ENCODE measurements around the gene SHISA8.

The SHISA8 gene

GRCh38 chr22:41916745-41917358 is 2.0 kb upstream of the SHISA8 start:
- Histone ChIP-seq H3K27ac (no peak overlapping the region), H3K4me3 (no peak overlapping the region)

- no peak overlapping the region for H3K27ac ChIP-seq
- no peak overlapping the region for H3K4me3 ChIP-seq
Measured at GRCh38 chr22:41915786-41916493, 1.1 kb upstream of the SHISA8 start.

GRCh38 chr22:41914611-41915034 is 251 bp downstream of the SHISA8 start:
- H3K4me3 ChIP-seq: peak overlapping the region in 6 of 7 experiments; percentile 21 to 43 (median 31)

GRCh38 chr22:41913842-41914534 is 886 bp downstream of the SHISA8 start:
- H3K27ac ChIP-seq: no peak overlapping the region
- peak overlapping the region in 1 of 7 experiments; percentile 41 for H3K4me3 ChIP-seq

More at GRCh38 chr22:41914611-41915034, 251 bp downstream of the SHISA8 start:
- H3K27ac ChIP-seq: no peak overlapping the region

GRCh38 chr22:41913040-41913719 is 1.7 kb downstream of the SHISA8 start:
- Histone ChIP-seq H3K4me3 (no peak overlapping the region), H3K27ac (no peak overlapping the region)

GRCh38 chr22:41912338-41913039 is 2.4 kb downstream of the SHISA8 start:
- H3K27ac ChIP-seq: no peak overlapping the region
- H3K4me3 ChIP-seq: no peak overlapping the region

- Histone ChIP-seq H3K27ac (no peak overlapping the region), H3K4me3 (peak overlapping the region in 3 of 7 experiments; percentile 20 to 37 (median 27))
Measured at GRCh38 chr22:41911001-41911611, 3.8 kb downstream of the SHISA8 start.

GRCh38 chr22:41910050-41911000 is 4.5 kb downstream of the SHISA8 start:
- Histone ChIP-seq H3K27ac (no peak overlapping the region), H3K4me3 (peak overlapping the region in 5 of 7 experiments; percentile 5 to 37 (median 20))

GRCh38 chr22:41909310-41910049 is 5.4 kb downstream of the SHISA8 start:
- Histone ChIP-seq H3K4me3 (peak overlapping the region in 2 of 7 experiments; percentile 27 to 37), H3K27ac (no peak overlapping the region)

GRCh38 chr22:41908411-41909309 is 6.2 kb downstream of the SHISA8 start:
- Histone ChIP-seq H3K4me3 (no peak overlapping the region), H3K27ac (peak overlapping the region in 1 of 21 experiments; percentile 23)

- no peak overlapping the region for H3K4me3 ChIP-seq
- peak overlapping the region in 1 of 21 experiments; percentile 23 for H3K27ac ChIP-seq
Measured at GRCh38 chr22:41907436-41908401, 7.2 kb downstream of the SHISA8 start.

GRCh38 chr22:41906822-41907221 is 8.1 kb downstream of the SHISA8 start:
- H3K27ac ChIP-seq: no peak overlapping the region
- no peak overlapping the region for H3K4me3 ChIP-seq

GRCh38 chr22:41905411-41906202 is 9.3 kb downstream of the SHISA8 start:
- H3K27ac ChIP-seq: no peak overlapping the region
- H3K4me3 ChIP-seq: no peak overlapping the region
